ES-I3 (cell line): ENCODE data around the gene DTL.
"Not testable (repeated sequence)": the region's sequence is repeated elsewhere in the genome, so short reads cannot be mapped to it uniquely, and the experiment has no call there.

Experiments used
- H3K36me3 ChIP-seq: 2 replicates; pipeline ENCODE4 v1.6.1; 2013; ENCODE audit warnings: mild to moderate bottlenecking, low read length, control low read depth, moderate library complexity; ENCODE audit not compliant: insufficient read depth
- H3K4me1 ChIP-seq: 2 replicates; pipeline ENCODE4 v1.6.1; 2013; ENCODE audit warnings: mild to moderate bottlenecking, control low read depth, low read length; ENCODE audit not compliant: insufficient read depth
- H3K9ac ChIP-seq: 2 replicates; pipeline ENCODE4 v1.6.1; 2013; ENCODE audit warnings: low read depth, mild to moderate bottlenecking, low read length, moderate library complexity
- H3K9me3 ChIP-seq: 2 replicates; pipeline ENCODE4 v1.6.1; 2013; ENCODE audit warnings: mild to moderate bottlenecking, low read length, moderate library complexity; ENCODE audit not compliant: control insufficient read depth, insufficient read depth

The DTL gene

GRCh38 chr1:212022908-212023307 is 12.6 kb upstream of the DTL start:
- H3K36me3 ChIP-seq, H3K4me1 ChIP-seq: not testable (repeated sequence)

DNA sequence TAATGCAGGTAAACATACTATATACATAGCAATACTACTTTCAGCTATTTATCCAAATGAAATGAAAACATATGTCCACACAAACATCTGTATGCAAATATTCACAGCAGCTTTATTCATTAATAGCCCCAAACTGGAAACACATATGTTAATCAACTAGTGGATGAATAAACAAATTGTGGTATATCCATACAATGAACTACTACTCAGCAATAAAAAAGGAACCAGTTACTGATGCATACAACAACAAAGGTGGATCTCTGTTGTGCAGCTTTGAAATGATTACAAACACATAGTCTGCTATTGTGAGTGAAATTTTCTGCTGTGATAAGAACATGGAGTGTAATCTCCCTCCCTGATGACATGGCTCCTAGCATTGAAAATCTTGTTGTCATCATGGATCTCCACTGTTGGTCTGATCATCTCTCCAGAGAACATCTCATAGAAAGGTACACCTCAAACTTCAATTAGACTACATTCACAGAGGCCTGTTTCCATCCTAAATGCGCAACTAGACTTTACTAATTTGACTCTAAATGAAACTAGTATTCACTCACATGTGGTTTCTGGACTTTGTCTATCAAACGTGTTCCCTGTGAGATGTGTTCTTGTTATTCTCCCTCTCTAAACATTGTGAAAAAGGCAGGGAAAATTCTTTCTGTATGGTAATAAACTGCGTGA is 10.9 kb upstream of the DTL start:
- H3K4me1 ChIP-seq = peaks cover 16% of the 10 kb centered on the region
- peaks cover 4% of the 10 kb centered on the region; the same call in 1 of the 2 replicates for H3K9me3 ChIP-seq
- no peak overlapping the region for H3K9ac ChIP-seq
- no peaks in the 10 kb centered on the region for H3K36me3 ChIP-seq

More at GRCh38 chr1:212022908-212023307, 12.6 kb upstream of the DTL start:
- H3K9ac ChIP-seq, H3K9me3 ChIP-seq: not testable (repeated sequence)

DNA sequence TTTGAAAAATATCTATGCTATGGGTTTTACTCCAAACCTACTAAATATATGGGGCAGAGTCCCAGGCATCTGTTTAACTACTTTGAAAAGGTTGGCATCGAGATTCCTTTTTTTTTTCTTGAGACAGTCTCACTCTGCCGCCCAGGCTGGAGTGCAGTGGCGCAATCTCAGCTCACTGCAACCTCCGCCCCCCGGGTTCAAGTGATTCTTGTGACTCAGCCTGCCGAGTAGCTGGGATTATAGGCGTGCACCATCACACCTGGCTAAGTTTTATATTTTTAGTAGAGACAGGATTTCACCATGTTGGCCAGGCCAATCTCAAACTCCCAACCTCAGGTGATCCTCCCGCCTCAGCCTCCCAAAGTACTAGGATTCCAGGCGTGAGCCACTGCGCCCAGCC is 7.8 kb upstream of the DTL start:
- H3K9me3 ChIP-seq, H3K36me3 ChIP-seq, H3K9ac ChIP-seq: not testable (repeated sequence)
- peaks cover 28% of the 10 kb centered on the region for H3K4me1 ChIP-seq

GRCh38 chr1:212030936-212031528 is 4.5 kb upstream of the DTL start:
- Histone ChIP-seq H3K4me1 (peaks cover 28% of the 10 kb centered on the region), H3K9ac (peak overlapping the region; percentile 12; the same call in 1 of the 2 replicates), H3K9me3 (no peaks in the 10 kb centered on the region), H3K36me3 (no peaks in the 10 kb centered on the region)

GRCh38 chr1:212034516-212035122 is 929 bp upstream of the DTL start:
- Histone ChIP-seq H3K9ac (peak overlapping the region; percentile 89), H3K4me1 (peaks cover 12% of the 10 kb centered on the region), H3K36me3 (no peaks in the 10 kb centered on the region; the same call in 1 of the 2 replicates), H3K9me3 (no peaks in the 10 kb centered on the region)

DNA sequence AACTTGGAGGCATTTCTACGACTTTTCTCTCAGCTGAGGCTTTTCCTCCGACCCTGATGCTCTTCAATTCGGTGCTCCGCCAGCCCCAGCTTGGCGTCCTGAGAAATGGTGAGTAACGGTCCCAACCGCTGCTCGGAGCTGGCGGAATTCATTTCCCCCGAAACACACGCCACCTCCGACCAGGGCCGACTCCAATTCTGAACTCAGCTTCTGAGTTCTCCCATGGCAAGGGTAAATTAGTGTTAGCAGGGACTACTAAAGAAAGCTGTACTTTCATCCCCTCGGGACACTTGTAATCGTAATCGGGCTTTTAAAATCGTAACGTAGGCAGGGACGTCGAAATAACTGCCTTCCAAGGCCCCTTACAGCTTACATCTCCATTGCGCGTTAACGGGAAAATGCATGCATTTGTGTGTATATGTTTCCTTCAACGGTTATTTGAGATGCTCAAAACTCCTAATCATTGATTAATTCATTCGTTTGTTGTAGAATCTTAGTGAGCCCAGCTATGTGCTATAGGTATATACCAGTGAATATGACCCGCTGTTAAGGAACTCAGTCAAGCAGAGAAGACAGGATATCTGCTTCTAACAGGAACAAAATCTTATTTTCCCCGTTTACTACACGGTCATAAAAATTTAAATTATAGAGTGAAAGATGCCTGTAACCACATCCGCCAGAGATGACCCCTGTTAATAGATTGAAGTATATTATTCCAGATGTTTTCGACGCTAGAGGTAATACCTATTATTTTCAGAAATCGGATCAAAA is 472 bp downstream of the DTL start:
- peaks cover 6% of the 10 kb centered on the region; the same call in 1 of the 2 replicates for H3K4me1 ChIP-seq
- no peaks in the 10 kb centered on the region; the same call in 1 of the 2 replicates for H3K36me3 ChIP-seq
- no peaks in the 10 kb centered on the region for H3K9me3 ChIP-seq
- peak overlapping the region; percentile 89 for H3K9ac ChIP-seq

GRCh38 chr1:212037900-212038299 is 2.4 kb downstream of the DTL start:
- Histone ChIP-seq H3K9me3 (no peaks in the 10 kb centered on the region), H3K36me3 (no peaks in the 10 kb centered on the region; the same call in 1 of the 2 replicates), H3K9ac (no peak overlapping the region), H3K4me1 (no peaks in the 10 kb centered on the region)

DNA sequence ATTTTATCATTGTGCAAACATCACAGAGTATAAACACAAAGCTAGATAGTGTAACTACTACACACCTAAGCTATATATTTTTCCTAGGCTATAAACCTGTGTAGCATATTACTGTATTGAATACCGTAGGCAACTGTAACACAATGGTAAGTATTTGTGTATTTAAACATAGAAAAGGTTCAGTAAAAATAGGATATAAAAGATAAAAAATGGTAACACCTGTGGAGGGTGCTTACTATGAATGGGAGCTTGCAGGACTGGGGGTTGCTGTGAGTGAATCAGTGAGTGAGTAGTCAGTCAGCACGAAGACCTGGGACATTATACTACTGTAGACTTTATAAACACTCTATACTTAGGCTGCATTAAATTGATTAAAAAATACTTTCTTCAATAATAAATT is 4.1 kb downstream of the DTL start:
- Histone ChIP-seq H3K4me1 (no peaks in the 10 kb centered on the region), H3K36me3 (peaks cover 3% of the 10 kb centered on the region)

GRCh38 chr1:212040629-212041412 is 5.3 kb downstream of the DTL start:
- Histone ChIP-seq H3K36me3 (peaks cover 8% of the 10 kb centered on the region), H3K4me1 (no peaks in the 10 kb centered on the region), H3K9me3 (no peaks in the 10 kb centered on the region), H3K9ac (no peak overlapping the region)

More for the DNA sequence above, 4.1 kb downstream of the DTL start:
- Histone ChIP-seq H3K9ac (no peak overlapping the region), H3K9me3 (no peaks in the 10 kb centered on the region)

DNA sequence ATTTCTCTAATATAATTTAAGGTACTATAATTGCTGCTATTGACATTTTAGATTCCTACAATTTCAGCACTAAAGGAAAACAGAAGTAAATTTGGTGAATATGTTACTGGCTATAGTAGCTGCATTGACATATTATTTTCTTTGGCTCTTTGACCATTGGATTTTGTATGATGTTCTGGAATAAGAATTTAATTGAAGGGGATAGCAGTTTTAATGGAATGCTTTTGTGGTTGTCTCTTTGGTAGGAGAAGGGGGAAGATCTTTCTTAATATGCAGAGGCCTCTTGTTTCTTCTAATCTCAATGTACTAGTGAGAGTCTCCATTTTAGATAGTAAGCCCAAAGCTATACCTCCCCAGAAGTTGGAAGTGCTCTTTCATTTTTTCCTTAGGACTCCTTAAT is 6.9 kb downstream of the DTL start:
- Histone ChIP-seq H3K9ac (no peak overlapping the region), H3K9me3 (no peaks in the 10 kb centered on the region), H3K4me1 (no peaks in the 10 kb centered on the region), H3K36me3 (peaks cover 12% of the 10 kb centered on the region)

DNA sequence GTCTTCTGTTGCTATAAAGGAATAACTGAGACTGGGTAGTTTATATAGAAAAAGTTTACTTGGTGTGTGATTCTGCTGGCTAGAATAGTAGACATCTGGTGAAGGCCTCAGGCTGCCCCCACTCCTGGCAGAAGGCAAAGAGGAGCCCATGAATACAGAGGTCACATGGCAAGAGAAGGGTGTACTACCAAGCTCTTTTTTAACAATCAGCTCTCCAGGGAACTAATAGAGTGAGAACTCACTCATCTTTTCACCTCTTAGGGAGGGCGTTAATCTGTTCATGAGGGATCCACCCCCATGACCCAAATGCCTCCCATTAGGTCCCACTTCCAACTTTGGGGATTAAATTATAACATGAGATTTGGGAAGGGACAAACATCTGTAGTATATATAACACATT is 9.3 kb downstream of the DTL start:
- no peak overlapping the region for H3K9ac ChIP-seq
- H3K36me3 ChIP-seq = peaks cover 16% of the 10 kb centered on the region; the same call in 1 of the 2 replicates
- H3K9me3 ChIP-seq = no peaks in the 10 kb centered on the region
- H3K4me1 ChIP-seq = no peaks in the 10 kb centered on the region

GRCh38 chr1:212045981-212046380 is 10.4 kb downstream of the DTL start:
- Histone ChIP-seq H3K9ac (no peak overlapping the region), H3K4me1 (no peaks in the 10 kb centered on the region), H3K36me3 (peaks cover 21% of the 10 kb centered on the region; the same call in 1 of the 2 replicates), H3K9me3 (no peaks in the 10 kb centered on the region)

GRCh38 chr1:212053993-212054392 is 18.4 kb downstream of the DTL start:
- Histone ChIP-seq H3K36me3 (peaks cover 45% of the 10 kb centered on the region), H3K9me3 (no peaks in the 10 kb centered on the region), H3K9ac (no peak overlapping the region), H3K4me1 (no peaks in the 10 kb centered on the region)

- peaks cover 41% of the 10 kb centered on the region for H3K36me3 ChIP-seq
Observed at GRCh38 chr1:212055333-212055732, 19.8 kb downstream of the DTL start.

More at GRCh38 chr1:212055333-212055732, 19.8 kb downstream of the DTL start:
- no peaks in the 10 kb centered on the region for H3K4me1 ChIP-seq
- H3K9me3 ChIP-seq = no peaks in the 10 kb centered on the region
- no peak overlapping the region for H3K9ac ChIP-seq
